ENCODE results near the gene AUTS2.

The AUTS2 gene

GRCh38 chr7:70635633-70636032 is 1037.4 kb downstream of the AUTS2 start:
- ChIA-PET CTCF (no interaction called here), POLR2A (no interaction called here)

GRCh38 chr7:70636169-70636568 is 1037.9 kb downstream of the AUTS2 start:
- Histone ChIP-seq H3K9me3 (ENCODE audit: control insufficient read depth, insufficient read depth, low read depth, low read length) (no peaks in the 10 kb centered on the region), H3K36me3 (ENCODE audit: control insufficient read depth in 2 of 2, insufficient read depth in 1 of 2, low read length in 2 of 2) (no peaks in the 10 kb centered on the region), H3K4me1 (ENCODE audit: control insufficient read depth, insufficient read depth, low read length) (no peaks in the 10 kb centered on the region), H3K4me3 (ENCODE audit: low read depth, low read length) (no peak overlapping the region), H3K27ac (ENCODE audit: extremely low read depth, low read depth, low read length) (no peak overlapping the region)
- TF ChIP-seq ZNF146 (tag by site-specific recombination; IDR thresholded peaks at IDR 0.05) (no peak), ZNF768 (tag by site-specific recombination; IDR thresholded peaks at IDR 0.05) (no peak), BCL11B (tag by site-specific recombination; IDR thresholded peaks at IDR 0.05; ENCODE audit: low read depth) (no peak), ZNF133 (tag by site-specific recombination; IDR thresholded peaks at IDR 0.05) (no peak), ZNF701 (tag by site-specific recombination; IDR thresholded peaks at IDR 0.05) (no peak), PRDM4 (tag by site-specific recombination; IDR thresholded peaks at IDR 0.05) (no peak), ZNF830 (tag by site-specific recombination; IDR thresholded peaks at IDR 0.05; ENCODE audit: low read depth) (no peak), ZNF10 (tag by site-specific recombination; IDR thresholded peaks at IDR 0.05) (no peak), SETDB1 (IDR thresholded peaks at IDR 0.05; ENCODE audit: insufficient read length, low read length) (no peak), OSR2 (tag by site-specific recombination; IDR thresholded peaks at IDR 0.05) (no peak), ZNF18 (tag by site-specific recombination; IDR thresholded peaks at IDR 0.05) (no peak), ZNF624 (tag by site-specific recombination; IDR thresholded peaks at IDR 0.05) (no peak), ZBTB20 (tag by site-specific recombination; IDR thresholded peaks at IDR 0.05) (no peak), ZNF426 (tag by site-specific recombination; IDR thresholded peaks at IDR 0.05) (no peak), ZBTB1 (tag by site-specific recombination; IDR thresholded peaks at IDR 0.05) (no peak), PRDM6 (tag by site-specific recombination; IDR thresholded peaks at IDR 0.05) (no peak)
- ChIA-PET CTCF (no interaction called here), POLR2A (no interaction called here)

More at GRCh38 chr7:70635633-70636032, 1037.4 kb downstream of the AUTS2 start:
- Histone ChIP-seq H3K4me3 (ENCODE audit: low read depth, low read length) (no peak overlapping the region), H3K27ac (ENCODE audit: extremely low read depth, low read depth, low read length) (no peak overlapping the region), H3K4me1 (ENCODE audit: control insufficient read depth, insufficient read depth, low read length) (no peaks in the 10 kb centered on the region), H3K9me3 (ENCODE audit: control insufficient read depth, insufficient read depth, low read depth, low read length) (no peaks in the 10 kb centered on the region), H3K36me3 (ENCODE audit: control insufficient read depth in 2 of 2, insufficient read depth in 1 of 2, low read length in 2 of 2) (no peaks in the 10 kb centered on the region)
- TF ChIP-seq ZNF837 (tag by site-specific recombination; IDR thresholded peaks at IDR 0.05) (no peak), MZF1 (tag by site-specific recombination; IDR thresholded peaks at IDR 0.05; ENCODE audit: borderline replicate concordance) (no peak), ZNF16 (tag by site-specific recombination; IDR thresholded peaks at IDR 0.05; ENCODE audit: low read depth) (no peak), ZNF529 (tag by site-specific recombination; IDR thresholded peaks at IDR 0.05; ENCODE audit: insufficient replicate concordance) (no peak), ZNF280D (tag by site-specific recombination; IDR thresholded peaks at IDR 0.05) (no peak), ZNF521 (tag by site-specific recombination; IDR thresholded peaks at IDR 0.05) (no peak), ZNF544 (tag by site-specific recombination; IDR thresholded peaks at IDR 0.05) (no peak)
